ENCODE data around the gene ADCY10. TPM values are rescaled to one million over a fixed set of nuclear protein-coding genes. Genes with fewer than 3 reads are reported as not detected.

The ADCY10 gene
- total and polyA plus RNA-seq, 2 experiments from 2014 or later, result 0.93 to 1.5 TPM

DNA sequence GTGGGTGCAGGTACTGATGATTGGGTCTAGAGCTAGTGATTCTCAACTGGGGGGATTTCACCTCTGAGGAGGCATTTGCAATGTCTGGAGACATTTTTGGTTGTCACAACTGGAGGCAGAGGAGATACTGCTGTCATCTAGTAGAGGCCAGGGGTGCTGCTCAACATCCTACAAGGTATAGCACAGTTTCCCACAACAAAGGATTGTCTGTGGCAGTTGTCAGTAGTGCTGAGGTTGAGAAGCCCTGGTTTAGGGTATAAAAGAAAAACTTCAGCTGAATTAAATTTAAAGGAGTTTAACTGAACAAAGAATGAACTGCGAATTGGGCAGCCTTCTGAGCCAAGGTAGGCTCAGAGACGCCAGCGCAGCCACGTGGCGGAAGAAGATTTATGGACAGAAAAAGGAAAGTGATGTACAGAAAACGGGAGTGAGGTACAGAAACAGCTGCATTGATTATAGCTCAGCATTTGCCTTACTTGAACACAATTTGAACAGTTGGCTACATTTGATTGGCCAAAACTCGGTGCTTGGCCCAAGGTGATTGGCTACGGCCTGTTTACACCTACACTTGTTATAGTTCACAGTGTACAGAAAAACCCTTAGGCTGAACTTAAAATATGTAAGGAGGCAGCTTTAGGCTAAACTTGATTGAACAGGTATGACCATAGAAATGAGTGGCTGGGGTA is 151.7 kb downstream of the ADCY10 start:
- DNase-seq (ENCODE audit: low spot score), result no peak
- Histone ChIP-seq H3K9me2 (replicated peaks; ENCODE audit: insufficient read depth) (no peaks in the 10 kb centered on the region), H3K4me3 (no peak overlapping the region), H3K9me3 (ENCODE audit: low read depth) (no peaks in the 10 kb centered on the region), H3K27me3 (no peaks in the 10 kb centered on the region), H4K20me1 (ENCODE audit: insufficient read depth, poor library complexity, severe bottlenecking) (peaks cover 19% of the 10 kb centered on the region), H3K36me3 (replicated peaks; ENCODE audit: insufficient read depth, low read depth) (no peaks in the 10 kb centered on the region), H3K4me1 (ENCODE audit: insufficient read depth) (peaks cover 7% of the 10 kb centered on the region), H3K79me2 (peaks cover 92% of the 10 kb centered on the region), H3K4me2 (no peak overlapping the region), H2AFZ (no peak overlapping the region), H3K27ac (no peak overlapping the region)
- 91% methylated on average over 8 of the region's 8 CpGs for WGBS (ENCODE audit: low lambda C conversion rate, missing lambda C conversion rate)
- no peak for TF ChIP-seq EZH2 (IDR thresholded peaks at IDR 0.05; ENCODE audit: borderline replicate concordance)
- no peak for TF ChIP-seq EZH2phosphoT487 (IDR thresholded peaks at IDR 0.05; ENCODE audit: low read depth, severe bottlenecking, unreplicated experiment)
- TF ChIP-seq, protein P1, sequence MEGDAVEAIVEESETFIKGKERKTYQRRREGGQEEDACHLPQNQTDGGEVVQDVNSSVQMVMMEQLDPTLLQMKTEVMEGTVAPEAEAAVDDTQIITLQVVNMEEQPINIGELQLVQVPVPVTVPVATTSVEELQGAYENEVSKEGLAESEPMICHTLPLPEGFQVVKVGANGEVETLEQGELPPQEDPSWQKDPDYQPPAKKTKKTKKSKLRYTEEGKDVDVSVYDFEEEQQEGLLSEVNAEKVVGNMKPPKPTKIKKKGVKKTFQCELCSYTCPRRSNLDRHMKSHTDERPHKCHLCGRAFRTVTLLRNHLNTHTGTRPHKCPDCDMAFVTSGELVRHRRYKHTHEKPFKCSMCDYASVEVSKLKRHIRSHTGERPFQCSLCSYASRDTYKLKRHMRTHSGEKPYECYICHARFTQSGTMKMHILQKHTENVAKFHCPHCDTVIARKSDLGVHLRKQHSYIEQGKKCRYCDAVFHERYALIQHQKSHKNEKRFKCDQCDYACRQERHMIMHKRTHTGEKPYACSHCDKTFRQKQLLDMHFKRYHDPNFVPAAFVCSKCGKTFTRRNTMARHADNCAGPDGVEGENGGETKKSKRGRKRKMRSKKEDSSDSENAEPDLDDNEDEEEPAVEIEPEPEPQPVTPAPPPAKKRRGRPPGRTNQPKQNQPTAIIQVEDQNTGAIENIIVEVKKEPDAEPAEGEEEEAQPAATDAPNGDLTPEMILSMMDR (IDR thresholded peaks at IDR 0.05; ENCODE audit: poor library complexity), result no peak

DNA sequence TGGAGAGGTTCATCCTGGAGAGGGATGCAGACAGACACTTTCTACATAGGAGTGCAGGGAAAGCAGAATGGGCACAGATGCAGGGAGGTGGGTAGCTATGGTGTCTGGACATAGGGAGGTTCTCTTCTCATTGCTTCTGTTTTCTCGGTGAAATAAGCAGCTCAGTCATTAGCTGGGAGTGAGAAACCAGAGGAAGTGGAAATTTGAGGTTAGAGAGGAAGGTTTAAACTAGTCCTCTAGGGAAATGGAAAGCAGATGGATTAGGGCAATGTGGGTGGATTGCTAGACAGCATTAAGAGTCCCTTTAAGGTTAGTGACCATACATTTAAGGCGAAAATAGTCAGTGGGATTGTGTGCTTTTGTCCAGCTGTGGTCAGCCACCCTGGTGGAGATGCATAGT is 152.5 kb downstream of the ADCY10 start:
- Histone ChIP-seq H3K79me2 (peaks cover 88% of the 10 kb centered on the region), H4K20me1 (ENCODE audit: insufficient read depth, poor library complexity, severe bottlenecking) (peaks cover 26% of the 10 kb centered on the region), H3K4me1 (ENCODE audit: insufficient read depth) (peaks cover 12% of the 10 kb centered on the region), H3K36me3 (replicated peaks; ENCODE audit: insufficient read depth, low read depth) (no peaks in the 10 kb centered on the region), H3K27ac (no peak overlapping the region), H3K27me3 (no peaks in the 10 kb centered on the region), H3K4me2 (no peak overlapping the region), H3K4me3 (no peak overlapping the region), H3K9me2 (replicated peaks; ENCODE audit: insufficient read depth) (no peaks in the 10 kb centered on the region), H2AFZ (no peak overlapping the region), H3K9me3 (ENCODE audit: low read depth) (no peaks in the 10 kb centered on the region)
- DNase-seq (ENCODE audit: low spot score), result no peak
- TF ChIP-seq EZH2 (IDR thresholded peaks at IDR 0.05; ENCODE audit: borderline replicate concordance) (no peak), EZH2phosphoT487 (IDR thresholded peaks at IDR 0.05; ENCODE audit: low read depth, severe bottlenecking, unreplicated experiment) (no peak)
- TF ChIP-seq, protein P1 (IDR thresholded peaks at IDR 0.05; ENCODE audit: poor library complexity), result no peak
- 68% methylated on average over 2 of the region's 2 CpGs for WGBS (ENCODE audit: low lambda C conversion rate, missing lambda C conversion rate)

Other genes starting within 250 kb of the ADCY10 start
- 147 and 176 TPM in 2 replicates for gene MPZL1, start 192.2 kb downstream of the ADCY10 start, total RNA-seq
- gene MPZL1, start 192.2 kb downstream of the ADCY10 start, polyA plus RNA-seq, result 202 and 245 TPM in 2 replicates
- gene DCAF6, start 22.5 kb upstream of the ADCY10 start, total RNA-seq, result 69.4 and 72.8 TPM in 2 replicates
- 50.3 and 62.7 TPM in 2 replicates for gene DCAF6, start 22.5 kb upstream of the ADCY10 start, polyA plus RNA-seq
- 137 and 170 TPM in 2 replicates for gene MPC2, start 22.9 kb upstream of the ADCY10 start, total RNA-seq
- gene MPC2, start 22.9 kb upstream of the ADCY10 start, polyA plus RNA-seq, result 188 and 215 TPM in 2 replicates
- gene GPR161, start 222.8 kb upstream of the ADCY10 start, total RNA-seq, result 13.6 and 15.9 TPM in 2 replicates
- gene GPR161, start 222.8 kb upstream of the ADCY10 start, polyA plus RNA-seq, result 19.3 and 22.4 TPM in 2 replicates

All from hepatocyte (in vitro differentiated cells).